Inflammatory macrophage (primary cell): ENCODE measurements around the gene BANF1.

Experiments
- DNase-seq, 2 donors: peaks; one replicate each; pipeline ENCODE4 v3.0.0-alpha.2; 2020 to 2022
- total RNA-seq, 18 experiments: gene quantifications; one replicate each; lab custom pipeline; 2026; ENCODE audit warnings: mixed read lengths in 6 of 18, inconsistent platforms in 2 of 18; lab: John Stamatoyannopoulos, UW

The BANF1 gene
- total RNA-seq = 9.1 to 29.1 (median 21.2) reads per million in 18 experiments

- DNase-seq = peak; percentile 96 to 97
Measured at GRCh38 chr11:66001942-66002647, at the start of gene BANF1, which contains the start of gene EIF1AD. Gene BANF1, plus strand, starts transcription at chr11:66002503. Its CDS starts 748 bp downstream, at chr11:66003251. Gene EIF1AD, minus strand, starts transcription at chr11:66002157. Its CDS starts 1,768 bp downstream, at chr11:66000389.

GRCh38 chr11:65953471-65953870 lies 48.8 kb upstream of the BANF1 start:
- DNase-seq = no peak

- no peak for DNase-seq
Measured at GRCh38 chr11:65954771-65955170, 47.5 kb upstream of the BANF1 start.

- DNase-seq = no peak
Measured at GRCh38 chr11:65958291-65958690, 44.0 kb upstream of the BANF1 start.

GRCh38 chr11:65958774-65959420 lies 43.4 kb upstream of the BANF1 start:
- no peak for DNase-seq

GRCh38 chr11:65960824-65961266 lies 41.5 kb upstream of the BANF1 start:
- DNase-seq = no peak

- DNase-seq = peak; percentile 98 to 99
Measured at GRCh38 chr11:65961267-65962140, 40.8 kb upstream of the BANF1 start, which contains the start of gene SART1. Gene SART1, plus strand, starts transcription at chr11:65961734. Its CDS starts 47 bp downstream, at chr11:65961781.

GRCh38 chr11:65962141-65962564 lies 40.1 kb upstream of the BANF1 start:
- DNase-seq = no peak

- DNase-seq = no peak
Measured at GRCh38 chr11:65964906-65965305, 37.4 kb upstream of the BANF1 start.

- no peak for DNase-seq
Measured at GRCh38 chr11:65965986-65966762, 36.1 kb upstream of the BANF1 start.

GRCh38 chr11:65967329-65967934 lies 34.9 kb upstream of the BANF1 start:
- no peak for DNase-seq

- peak; percentile 80 to 89 for DNase-seq
Measured at GRCh38 chr11:65968600-65969482, 33.5 kb upstream of the BANF1 start.

- no peak for DNase-seq
Measured at GRCh38 chr11:65972116-65972515, 30.2 kb upstream of the BANF1 start.

- DNase-seq = no peak
Measured at GRCh38 chr11:65973439-65974110, 28.7 kb upstream of the BANF1 start.

GRCh38 chr11:65975771-65976170 lies 26.5 kb upstream of the BANF1 start:
- peak in 1 of 2 donors; percentile 16 for DNase-seq

- DNase-seq = no peak
Measured at GRCh38 chr11:65976216-65977176, 25.8 kb upstream of the BANF1 start.

GRCh38 chr11:65977621-65978390 lies 24.5 kb upstream of the BANF1 start:
- no peak for DNase-seq
